Activated B cell treated with CpG ODN at 0.5 μM for 24 hours (primary cell): Measurements from ENCODE around the gene HDDC3. TPM values are rescaled to one million over a fixed set of nuclear protein-coding genes. Genes with fewer than 3 reads are reported as not detected.
"Not testable (repeated sequence)": the region's sequence is repeated elsewhere in the genome, so short reads cannot be mapped to it uniquely, and the experiment has no call there.

Source experiments
- ATAC-seq: fragments of 200-7000 bp; cut with Tn5 transposase; one replicate; pipeline ENCODE4 v1.10.0; 2021; ENCODE audit warnings: low read depth, mild to moderate bottlenecking, moderate library complexity
- CTCF ChIA-PET: fragments of 350-600 bp; sonication (Branson Sonifier 250); formaldehyde crosslinking; loops from one replicate; lab custom pipeline; 2021; ENCODE audit warnings: antibody characterized with exemption; lab: Charles Lee
- POLR2A ChIA-PET: fragments of 350-600 bp; sonication (Branson Sonifier 250); formaldehyde crosslinking; loops from one replicate; lab custom pipeline; 2021; ENCODE audit warnings: antibody characterized with exemption; lab: Charles Lee
- DNase-seq: peaks from one replicate; pipeline ENCODE4 v3.0.0; 2022
- H3K27ac Mint-ChIP-seq: one replicate; pipeline ENCODE4 v1.8.0; 2020; ENCODE audit warnings: mixed read lengths
- H3K27me3 Mint-ChIP-seq: one replicate; pipeline ENCODE4 v1.8.0; 2021; ENCODE audit warnings: mixed read lengths
- H3K36me3 Mint-ChIP-seq: one replicate; pipeline ENCODE4 v1.8.0; 2021; ENCODE audit warnings: low read depth, mixed read lengths
- H3K4me1 Mint-ChIP-seq: one replicate; pipeline ENCODE4 v1.8.0; 2021; ENCODE audit warnings: mixed read lengths
- H3K4me3 Mint-ChIP-seq: one replicate; pipeline ENCODE4 v1.8.0; 2020; ENCODE audit warnings: mild to moderate bottlenecking, mixed read lengths
- H3K9me3 Mint-ChIP-seq: one replicate; pipeline ENCODE4 v1.8.0; 2020; ENCODE audit warnings: mixed read lengths
- CTCF ChIP-seq: fragments of 200-600 bp; IDR thresholded peaks from one replicate; pipeline ENCODE4 v1.8.0; 2022; ENCODE audit warnings: antibody characterized with exemption, mild to moderate bottlenecking
- intact Hi-C: fragments of 100-400 bp; cut with micrococcal nuclease; formaldehyde crosslinking; loops from one replicate; pipeline ENCODE4 v1.15.1; 2024
- total RNA-seq: library from RNA; stranded (reverse); gene quantifications from 2 replicates; pipeline ENCODE4 v1.2.3, GENCODE V29; 2022

HDDC3 gene
- total RNA-seq, 1 donor from 2014 or later: 19.0 TPM

GRCh38 chr15:90911906-90912769 lies 20.2 kb downstream of the HDDC3 start:
- no peak for ATAC-seq
- no peak for TF ChIP-seq CTCF
- no peak overlapping the region for H3K27ac Mint-ChIP-seq
- ChIA-PET POLR2A (no interaction called here), CTCF (no interaction called here)
- H3K9me3 Mint-ChIP-seq: no peaks in the 10 kb centered on the region
- H3K27me3 Mint-ChIP-seq: no peaks in the 10 kb centered on the region
- intact Hi-C loops: no loop called here
- peaks cover 10% of the 10 kb centered on the region for H3K4me1 Mint-ChIP-seq
- H3K4me3 Mint-ChIP-seq: no peak overlapping the region
- no peak for DNase-seq
- peaks cover 90% of the 10 kb centered on the region for H3K36me3 Mint-ChIP-seq

GRCh38 chr15:90911302-90911623 lies 21.1 kb downstream of the HDDC3 start:
- intact Hi-C loops: no loop called here
- Mint-ChIP-seq H3K36me3 (peaks cover 90% of the 10 kb centered on the region), H3K9me3 (no peaks in the 10 kb centered on the region), H3K27me3 (no peaks in the 10 kb centered on the region), H3K4me1 (peaks cover 9% of the 10 kb centered on the region), H3K27ac (no peak overlapping the region), H3K4me3 (no peak overlapping the region)
- no peak for TF ChIP-seq CTCF
- no peak for ATAC-seq
- DNase-seq: no peak
- POLR2A ChIA-PET: no interaction called here
- CTCF ChIA-PET: no interaction called here

GRCh38 chr15:90910441-90911301 lies 21.7 kb downstream of the HDDC3 start:
- H3K27me3 Mint-ChIP-seq: no peaks in the 10 kb centered on the region
- ATAC-seq: no peak
- H3K27ac Mint-ChIP-seq: no peak overlapping the region
- ChIA-PET CTCF (no interaction called here), POLR2A (interaction anchor here (0.5 kb wide), 1 partner anchor 1215 kb away, joined by 4 read pairs; no protein-coding TSS in a partner anchor)
- intact Hi-C loops: no loop called here
- no peak overlapping the region for H3K4me3 Mint-ChIP-seq
- TF ChIP-seq CTCF: no peak
- peaks cover 90% of the 10 kb centered on the region for H3K36me3 Mint-ChIP-seq
- H3K4me1 Mint-ChIP-seq: peaks cover 5% of the 10 kb centered on the region
- DNase-seq: no peak
- no peaks in the 10 kb centered on the region for H3K9me3 Mint-ChIP-seq

GRCh38 chr15:90909976-90910375 lies 22.4 kb downstream of the HDDC3 start:
- H3K27me3 Mint-ChIP-seq: no peaks in the 10 kb centered on the region
- H3K4me1 Mint-ChIP-seq: no peaks in the 10 kb centered on the region
- H3K9me3 Mint-ChIP-seq: no peaks in the 10 kb centered on the region
- no peak for TF ChIP-seq CTCF
- intact Hi-C loops: no loop called here
- H3K27ac Mint-ChIP-seq: no peak overlapping the region
- ATAC-seq: no peak
- no peak for DNase-seq
- ChIA-PET CTCF (no interaction called here), POLR2A (interaction anchor here (0.5 kb wide), 1 partner anchor 1215 kb away, joined by 4 read pairs; no protein-coding TSS in a partner anchor)
- H3K4me3 Mint-ChIP-seq: no peak overlapping the region
- H3K36me3 Mint-ChIP-seq: peaks cover 90% of the 10 kb centered on the region

- CTCF ChIA-PET, H3K4me1 Mint-ChIP-seq, H3K9me3 Mint-ChIP-seq, ATAC-seq, DNase-seq, H3K27ac Mint-ChIP-seq, intact Hi-C loops, H3K4me3 Mint-ChIP-seq, H3K27me3 Mint-ChIP-seq: not testable (repeated sequence)
- POLR2A ChIA-PET: interaction anchor here (0.7 kb wide), 1 partner anchor 8 kb away, joined by 3 read pairs; no protein-coding TSS in a partner anchor
- peaks cover 91% of the 10 kb centered on the region for H3K36me3 Mint-ChIP-seq
Observed at GRCh38 chr15:90909449-90909848, 22.9 kb downstream of the HDDC3 start.
